Neuronal stem cell (in vitro differentiated cells): Measurements from ENCODE around the gene AMOTL2.

Experiments
- DNase-seq: peaks from one replicate; pipeline ENCODE4 v3.0.0-alpha.2; 2013; ENCODE audit warnings: low spot score
- H2AFZ ChIP-seq: one replicate; pipeline ENCODE4 v1.6.1; 2013; ENCODE audit warnings: mild to moderate bottlenecking, low read length, inconsistent platforms
- H2AK5ac ChIP-seq: 2 replicates; pipeline ENCODE4 v1.6.1; 2013; ENCODE audit warnings: low read depth, mild to moderate bottlenecking, inconsistent platforms, low read length, moderate library complexity, mixed read lengths
- H2BK120ac ChIP-seq: 2 replicates; pipeline ENCODE4 v1.6.1; 2013; ENCODE audit warnings: low read depth, mild to moderate bottlenecking, inconsistent platforms, low read length, moderate library complexity, mixed read lengths
- H2BK12ac ChIP-seq: one replicate; pipeline ENCODE4 v1.6.1; 2013; ENCODE audit warnings: low read length, inconsistent platforms
- H2BK15ac ChIP-seq: 2 replicates; pipeline ENCODE4 v1.6.1; 2013; ENCODE audit warnings: mild to moderate bottlenecking, low read length, inconsistent platforms, mixed read lengths
- H2BK5ac ChIP-seq: one replicate; pipeline ENCODE4 v1.6.1; 2013; ENCODE audit warnings: inconsistent platforms, mild to moderate bottlenecking, low read length, moderate library complexity
- H3K14ac ChIP-seq: one replicate; pipeline ENCODE4 v1.6.1; 2013; ENCODE audit warnings: low read length, inconsistent platforms
- H3K18ac ChIP-seq: 2 replicates; pipeline ENCODE4 v1.6.1; 2013; ENCODE audit warnings: low read length, inconsistent platforms
- H3K23ac ChIP-seq: 2 replicates; pipeline ENCODE4 v1.6.1; 2013; ENCODE audit warnings: low read depth, mild to moderate bottlenecking, mixed read lengths, low read length, inconsistent platforms; ENCODE audit not compliant: poor library complexity
- H3K27ac ChIP-seq: replicated peaks from 3 replicates; pipeline ENCODE4 v1.5.1; 2013; ENCODE audit warnings: low read length, inconsistent platforms
- H3K27me3 ChIP-seq, 3 experiments: 2 replicates each; pipeline ENCODE4 v1.6.1; 2013; ENCODE audit warnings: low read length in 3 of 3, mild to moderate bottlenecking in 2 of 3, inconsistent platforms in 1 of 3, low read depth in 1 of 3, mixed read lengths in 1 of 3, moderate library complexity in 1 of 3; ENCODE audit not compliant: control insufficient read depth in 3 of 3, insufficient read depth in 3 of 3
- H3K36me3 ChIP-seq, 2 donors: replicated peaks in 1 of 2; 2 replicates each; pipeline ENCODE4 v1.6.1; 2013; ENCODE audit warnings: low read length in 2 of 2; ENCODE audit not compliant: control insufficient read depth in 2 of 2, insufficient read depth in 2 of 2
- H3K4ac ChIP-seq: 2 replicates; pipeline ENCODE4 v1.6.1; 2013; ENCODE audit warnings: inconsistent platforms, mild to moderate bottlenecking, low read length, moderate library complexity
- H3K4me1 ChIP-seq, 2 donors: 1 replicate in 1 of 2; 2 replicates in 1 of 2; pipeline ENCODE4 v1.6.1; 2013; ENCODE audit warnings: low read length in 2 of 2, low read depth in 1 of 2; ENCODE audit not compliant: control insufficient read depth in 2 of 2, insufficient read depth in 1 of 2
- H3K4me2 ChIP-seq: one replicate; pipeline ENCODE4 v1.6.1; 2013; ENCODE audit warnings: mild to moderate bottlenecking, low read length, inconsistent platforms; ENCODE audit not compliant: insufficient read depth, poor library complexity, severe bottlenecking
- H3K4me3 ChIP-seq, 2 donors: 2 replicates each; pipeline ENCODE4 v1.5.1; 2013; ENCODE audit warnings: low read length in 2 of 2, mild to moderate bottlenecking in 2 of 2, inconsistent platforms in 1 of 2, moderate library complexity in 1 of 2
- H3K79me1 ChIP-seq: one replicate; pipeline ENCODE4 v1.6.1; 2013; ENCODE audit warnings: low read depth, mild to moderate bottlenecking, inconsistent platforms, low read length, moderate library complexity
- H3K9ac ChIP-seq: one replicate; pipeline ENCODE4 v1.6.1; 2013; ENCODE audit warnings: mild to moderate bottlenecking, low read depth, low read length, inconsistent platforms; ENCODE audit not compliant: poor library complexity
- H3K9me3 ChIP-seq, 2 donors: replicated peaks in 1 of 2; 2 replicates each; pipeline versions ENCODE3 to v1.6.1; 2013; ENCODE audit warnings: low read length in 2 of 2, mild to moderate bottlenecking in 2 of 2, inconsistent platforms in 1 of 2, low read depth in 1 of 2, mixed read lengths in 1 of 2, moderate library complexity in 1 of 2; ENCODE audit not compliant: control insufficient read depth in 2 of 2, insufficient read depth in 1 of 2
- H4K8ac ChIP-seq: one replicate; pipeline ENCODE4 v1.6.1; 2013; ENCODE audit warnings: low read depth, mild to moderate bottlenecking, inconsistent platforms, low read length, moderate library complexity
- H4K91ac ChIP-seq: one replicate; pipeline ENCODE4 v1.6.1; 2013; ENCODE audit warnings: low read length, low read depth, mild to moderate bottlenecking, inconsistent platforms; ENCODE audit not compliant: poor library complexity
- WGBS, 2 donors: extraction: QIAGEN DNeasy Blood & Tissue Kit; methylation state at CpG; one replicate each; pipeline ENCODE4 v1.1.7; 2013; ENCODE audit warnings: missing lambda C conversion rate in 2 of 2, mixed read lengths in 1 of 2; ENCODE audit not compliant: insufficient read length in 2 of 2, insufficient replicate concordance in 1 of 2; ENCODE audit errors: extremely low coverage in 2 of 2; 5-methylcytosine and 5-hydroxymethylcytosine counted together

AMOTL2 gene

DNA sequence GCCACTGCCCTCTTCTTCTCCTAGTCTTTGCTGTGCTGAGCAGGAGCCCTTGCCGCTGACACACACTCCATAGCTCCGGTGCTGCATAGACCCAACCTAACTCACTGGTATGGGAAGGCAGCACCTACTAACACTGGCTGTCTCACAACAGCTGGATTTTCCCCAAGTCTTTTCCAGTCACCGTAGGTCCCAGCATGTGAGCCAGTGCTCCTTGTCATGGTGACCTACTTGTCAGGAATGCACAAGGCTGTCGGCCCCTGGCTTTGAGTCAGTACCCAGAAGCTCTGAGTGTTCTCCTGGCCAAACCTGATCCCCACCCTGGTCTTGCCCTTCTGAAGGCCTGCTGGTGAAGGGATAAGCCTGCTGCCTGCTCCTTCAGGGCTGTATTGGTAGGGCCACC, 25.7 kb downstream of the AMOTL2 start:
- Histone ChIP-seq H3K27me3 (no peaks in the 10 kb centered on the region), H3K9me3 (peaks cover 4 to 7% of the 10 kb centered on the region in 2 donors), H4K91ac (no peak overlapping the region), H2BK12ac (no peak overlapping the region), H2BK120ac (no peak overlapping the region), H3K18ac (no peak overlapping the region), H2BK5ac (no peak overlapping the region), H2BK15ac (no peak overlapping the region), H3K23ac (no peak overlapping the region), H2AFZ (no peak overlapping the region), H3K14ac (no peak overlapping the region), H3K9ac (no peak overlapping the region), H3K27ac (no peak overlapping the region), H3K36me3 (peaks cover 9 to 20% of the 10 kb centered on the region in 2 donors), H3K79me1 (no peaks in the 10 kb centered on the region), H3K4me3 (no peak overlapping the region), H3K4me1 (peaks cover 0 to 8% of the 10 kb centered on the region in 2 donors), H3K4ac (no peak overlapping the region), H2AK5ac (no peak overlapping the region), H3K4me2 (no peak overlapping the region), H4K8ac (no peak overlapping the region)
- no peak for DNase-seq
- no CpG with 5 or more reads among the region's 4 CpGs for WGBS, 2 donors

DNA sequence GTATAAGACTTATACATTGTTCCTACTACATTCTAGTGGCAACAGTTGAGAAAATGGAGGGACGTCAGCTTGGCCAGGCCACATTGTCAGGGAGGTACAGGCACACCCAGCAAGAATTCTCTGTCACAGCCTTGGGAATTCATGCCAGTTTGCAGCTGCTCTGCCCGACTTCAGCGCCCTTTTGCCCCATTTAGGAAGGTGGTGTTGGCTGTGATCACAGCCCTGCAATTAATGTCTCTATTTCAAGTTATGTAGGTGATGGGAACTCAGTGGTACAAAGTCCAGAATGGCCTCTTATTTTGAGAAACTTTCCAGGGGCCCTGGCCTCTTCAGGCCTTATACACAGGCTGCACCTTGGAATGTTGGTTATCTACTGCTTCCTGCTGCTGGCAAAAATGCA, 26.7 kb downstream of the AMOTL2 start:
- Histone ChIP-seq H2AK5ac (no peak overlapping the region), H2BK15ac (no peak overlapping the region), H4K91ac (no peak overlapping the region), H2BK5ac (no peak overlapping the region), H4K8ac (no peak overlapping the region), H3K9ac (no peak overlapping the region), H3K9me3 (peaks cover 4 to 7% of the 10 kb centered on the region in 2 donors), H3K79me1 (no peaks in the 10 kb centered on the region), H2BK12ac (no peak overlapping the region), H3K14ac (no peak overlapping the region), H3K4me1 (peaks cover 0 to 8% of the 10 kb centered on the region in 2 donors), H3K4ac (no peak overlapping the region), H3K23ac (no peak overlapping the region), H3K27me3 (no peaks in the 10 kb centered on the region), H3K4me2 (no peak overlapping the region), H3K18ac (peak overlapping the region; percentile 13), H3K36me3 (peaks cover 4 to 11% of the 10 kb centered on the region in 2 donors), H3K27ac (no peak overlapping the region), H2AFZ (no peak overlapping the region), H2BK120ac (no peak overlapping the region), H3K4me3 (no peak overlapping the region)
- no peak for DNase-seq
- WGBS, 2 donors: no CpG with 5 or more reads among the region's 3 CpGs

DNA sequence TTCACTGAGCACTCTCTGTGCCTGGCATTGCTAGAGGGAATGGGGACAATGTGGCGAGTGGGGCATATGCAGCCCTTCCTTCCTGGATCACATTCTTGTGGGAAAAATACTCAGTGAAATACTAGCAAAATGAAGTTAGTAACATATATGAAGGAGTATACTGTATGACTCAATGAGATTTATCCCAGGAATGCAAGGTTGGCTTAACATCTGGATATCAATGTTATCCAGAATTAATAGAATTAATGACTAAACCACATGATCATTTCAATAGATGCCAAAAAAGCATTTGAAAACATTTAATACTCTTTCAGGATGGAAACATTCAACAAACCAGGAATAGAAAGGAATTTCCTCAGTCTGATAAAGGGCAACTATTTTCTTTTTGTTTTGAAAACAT, 27.5 kb downstream of the AMOTL2 start:
- no peak overlapping the region for H2BK5ac ChIP-seq
- H3K27ac ChIP-seq: no peak overlapping the region
- peaks cover 4 to 7% of the 10 kb centered on the region in 2 donors for H3K9me3 ChIP-seq
- H3K27me3 ChIP-seq: no peaks in the 10 kb centered on the region
- WGBS, 2 donors: no CpG with 5 or more reads among the region's 1 CpG
- no peak overlapping the region for H3K4me2 ChIP-seq
- peaks cover 4 to 6% of the 10 kb centered on the region in 2 donors for H3K36me3 ChIP-seq
- H3K4me1 ChIP-seq: peaks cover 0 to 8% of the 10 kb centered on the region in 2 donors
- no peak overlapping the region for H3K9ac ChIP-seq
- H3K23ac ChIP-seq: no peak overlapping the region
- no peak overlapping the region for H2AFZ ChIP-seq
- no peak overlapping the region for H4K8ac ChIP-seq
- no peak overlapping the region for H3K4ac ChIP-seq
- H3K79me1 ChIP-seq: no peaks in the 10 kb centered on the region
- H2AK5ac ChIP-seq: no peak overlapping the region
- no peak overlapping the region for H2BK12ac ChIP-seq
- no peak overlapping the region for H3K4me3 ChIP-seq
- H3K18ac ChIP-seq: no peak overlapping the region
- no peak overlapping the region for H2BK15ac ChIP-seq
- H4K91ac ChIP-seq: no peak overlapping the region
- H2BK120ac ChIP-seq: no peak overlapping the region
- H3K14ac ChIP-seq: no peak overlapping the region
- DNase-seq: no peak

DNA sequence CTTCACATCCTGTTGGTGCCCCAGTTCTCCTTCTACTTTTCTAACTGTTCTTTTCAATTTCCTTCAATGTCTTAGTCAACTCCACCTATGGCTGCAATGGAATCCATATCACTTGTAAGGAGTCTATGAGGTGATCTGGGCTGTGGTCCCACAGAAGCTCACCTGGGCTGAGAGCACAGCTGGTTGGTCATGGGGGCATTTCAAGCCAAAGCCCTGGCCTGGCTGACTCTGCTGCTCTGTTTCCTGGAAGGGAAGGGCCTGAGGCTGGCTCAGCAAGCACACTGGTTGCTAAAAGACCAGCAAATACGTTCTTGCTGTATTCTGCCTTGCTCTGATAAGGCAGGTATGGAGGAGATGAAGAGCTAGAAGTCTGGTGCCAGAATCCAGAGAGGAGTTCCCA, 29.0 kb downstream of the AMOTL2 start:
- Histone ChIP-seq H4K8ac (no peak overlapping the region), H3K4ac (no peak overlapping the region), H3K27me3 (no peaks in the 10 kb centered on the region), H2BK120ac (no peak overlapping the region), H3K9me3 (peaks cover 4 to 7% of the 10 kb centered on the region in 2 donors), H2AFZ (no peak overlapping the region), H2BK5ac (no peak overlapping the region), H3K18ac (no peak overlapping the region), H3K23ac (no peak overlapping the region), H2AK5ac (peak overlapping the region; percentile 44), H3K4me3 (peak overlapping the region in 1 of 2 donors; percentile 3), H3K4me1 (peaks cover 2 to 8% of the 10 kb centered on the region in 2 donors), H3K27ac (no peak overlapping the region), H2BK12ac (no peak overlapping the region), H4K91ac (no peak overlapping the region), H3K4me2 (no peak overlapping the region), H3K36me3 (no peaks in the 10 kb centered on the region), H3K9ac (no peak overlapping the region), H3K79me1 (no peaks in the 10 kb centered on the region), H2BK15ac (peak overlapping the region; percentile 14), H3K14ac (no peak overlapping the region)
- no CpG with 5 or more reads among the region's 1 CpG for WGBS, 2 donors
- DNase-seq: no peak
